Trophoblast cell (in vitro differentiated cells and primary cell): ENCODE measurements around the gene RRP1B.
"Not testable (repeated sequence)": the region's sequence is repeated elsewhere in the genome, so short reads cannot be mapped to it uniquely, and the experiment has no call there.

ENCODE experiments used
- DNase-seq, 2 donors: peaks; one replicate each; pipeline ENCODE4 v3.0.0-alpha.2; 2016
- H2AFZ ChIP-seq: 2 replicates; pipeline ENCODE4 v1.6.1; 2013; ENCODE audit warnings: low read length, moderate library complexity, mild to moderate bottlenecking; ENCODE audit not compliant: insufficient read depth, poor library complexity
- H2AK5ac ChIP-seq: 2 replicates; pipeline ENCODE4 v1.6.1; 2013; ENCODE audit warnings: mild to moderate bottlenecking, low read length
- H2BK120ac ChIP-seq: 2 replicates; pipeline ENCODE4 v1.6.1; 2013; ENCODE audit warnings: low read length, mild to moderate bottlenecking, moderate library complexity; ENCODE audit not compliant: insufficient read depth, poor library complexity
- H2BK12ac ChIP-seq: 2 replicates; pipeline ENCODE4 v1.6.1; 2013; ENCODE audit warnings: mild to moderate bottlenecking, low read length, moderate library complexity
- H2BK5ac ChIP-seq: 2 replicates; pipeline ENCODE4 v1.6.1; 2013; ENCODE audit warnings: low read length, low read depth, moderate library complexity, mild to moderate bottlenecking; ENCODE audit not compliant: poor library complexity
- H3K14ac ChIP-seq: 2 replicates; pipeline ENCODE4 v1.6.1; 2013; ENCODE audit warnings: mild to moderate bottlenecking, low read length
- H3K18ac ChIP-seq: 2 replicates; pipeline ENCODE4 v1.6.1; 2013; ENCODE audit warnings: mild to moderate bottlenecking, low read length
- H3K23ac ChIP-seq: 2 replicates; pipeline ENCODE4 v1.6.1; 2013; ENCODE audit warnings: low read length
- H3K27ac ChIP-seq: 2 replicates; pipeline ENCODE4 v1.5.1; 2013; ENCODE audit warnings: low read depth, mild to moderate bottlenecking, inconsistent platforms, low read length, moderate library complexity
- H3K27me3 ChIP-seq: 2 replicates; pipeline ENCODE4 v1.6.1; 2013; ENCODE audit warnings: inconsistent platforms, mild to moderate bottlenecking, low read length, moderate library complexity; ENCODE audit not compliant: insufficient read depth
- H3K36me3 ChIP-seq, 2 experiments: 1 replicate in 1 of 2; 2 replicates in 1 of 2; pipeline ENCODE4 v1.6.1; 2013; ENCODE audit warnings: low read length in 2 of 2, mild to moderate bottlenecking in 2 of 2, moderate library complexity in 1 of 2; ENCODE audit not compliant: insufficient read depth in 2 of 2, control insufficient read depth in 1 of 2
- H3K4ac ChIP-seq: 2 replicates; pipeline ENCODE4 v1.6.1; 2013; ENCODE audit warnings: low read depth, mild to moderate bottlenecking, low read length, moderate library complexity
- H3K4me1 ChIP-seq, 2 experiments: 1 replicate in 1 of 2; 2 replicates in 1 of 2; pipeline ENCODE4 v1.6.1; 2013; ENCODE audit warnings: low read length in 2 of 2, mild to moderate bottlenecking in 2 of 2, moderate library complexity in 1 of 2; ENCODE audit not compliant: insufficient read depth in 2 of 2, control insufficient read depth in 1 of 2
- H3K4me2 ChIP-seq: 2 replicates; pipeline ENCODE4 v1.6.1; 2013; ENCODE audit warnings: inconsistent platforms, mild to moderate bottlenecking, low read length, moderate library complexity
- H3K4me3 ChIP-seq: 2 replicates; pipeline ENCODE4 v1.5.1; 2013; ENCODE audit warnings: mild to moderate bottlenecking, low read depth, low read length, inconsistent platforms
- H3K79me1 ChIP-seq: one replicate; pipeline ENCODE4 v1.6.1; 2013; ENCODE audit warnings: low read length
- H3K79me2 ChIP-seq: 2 replicates; pipeline ENCODE4 v1.6.1; 2013; ENCODE audit warnings: low read length, mild to moderate bottlenecking; ENCODE audit not compliant: control insufficient read depth, insufficient read depth, poor library complexity
- H3K9ac ChIP-seq: 2 replicates; pipeline ENCODE4 v1.6.1; 2013; ENCODE audit warnings: mild to moderate bottlenecking, low read length
- H3K9me3 ChIP-seq: 2 replicates; pipeline ENCODE4 v1.6.1; 2013; ENCODE audit warnings: low read depth, mild to moderate bottlenecking, control low read depth, inconsistent platforms, low read length; ENCODE audit not compliant: insufficient read depth
- H4K12ac ChIP-seq: 2 replicates; pipeline ENCODE4 v1.6.1; 2013; ENCODE audit warnings: low read depth, mild to moderate bottlenecking, low read length, moderate library complexity
- H4K8ac ChIP-seq: 2 replicates; pipeline ENCODE4 v1.6.1; 2013; ENCODE audit warnings: low read depth, mild to moderate bottlenecking, low read length, moderate library complexity
- H4K91ac ChIP-seq: one replicate; pipeline ENCODE4 v1.6.1; 2013; ENCODE audit warnings: low read depth, mild to moderate bottlenecking, low read length, moderate library complexity
- WGBS: extraction: QIAGEN DNeasy Blood & Tissue Kit; methylation state at CpG from one replicate; pipeline ENCODE4 v1.1.7; 2013; ENCODE audit warnings: missing lambda C conversion rate; ENCODE audit not compliant: insufficient read length, insufficient coverage; ENCODE audit errors: extremely low coverage; 5-methylcytosine and 5-hydroxymethylcytosine counted together

The RRP1B gene

GRCh38 chr21:43680421-43680820, 21.1 kb downstream of the RRP1B start:
- H2BK12ac ChIP-seq, H4K12ac ChIP-seq, H4K8ac ChIP-seq, H3K9me3 ChIP-seq, DNase-seq, H2BK120ac ChIP-seq, H3K4me2 ChIP-seq, H3K4me1 ChIP-seq, H2BK5ac ChIP-seq, H4K91ac ChIP-seq, H3K14ac ChIP-seq, H3K4ac ChIP-seq, H2AFZ ChIP-seq, H3K9ac ChIP-seq, H2AK5ac ChIP-seq, H3K79me2 ChIP-seq, H3K18ac ChIP-seq, H3K27me3 ChIP-seq, H3K4me3 ChIP-seq, H3K23ac ChIP-seq, H3K79me1 ChIP-seq, H3K27ac ChIP-seq: not testable (repeated sequence)
- WGBS: no CpG with 5 or more reads among the region's 6 CpGs
- H3K36me3 ChIP-seq: peaks cover 25 to 32% of the 10 kb centered on the region in 2 experiments

DNA sequence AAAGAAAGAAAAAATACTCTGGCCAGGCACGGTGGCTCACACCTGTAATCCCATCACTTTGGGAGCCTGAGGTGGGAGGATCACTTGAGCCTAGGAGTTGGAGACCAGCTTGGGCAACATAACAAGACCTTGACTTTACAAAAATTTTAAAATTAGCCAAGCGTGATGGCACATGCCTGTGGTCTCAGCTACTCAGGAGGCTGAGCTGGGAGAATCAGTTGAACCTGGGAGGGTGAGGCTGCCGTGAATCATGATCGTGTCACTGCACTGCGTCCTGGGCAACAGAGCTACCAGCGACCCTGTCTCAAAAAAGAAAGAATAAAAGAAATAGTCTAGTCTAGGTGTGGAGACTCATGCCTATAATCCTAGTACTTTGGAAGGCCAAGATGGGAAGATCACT, 22.3 kb downstream of the RRP1B start:
- Histone ChIP-seq H3K36me3 (peaks cover 22 to 29% of the 10 kb centered on the region in 2 experiments), H3K27me3 (no peaks in the 10 kb centered on the region), H3K14ac (no peak overlapping the region), H2AK5ac (no peak overlapping the region), H3K4ac (no peak overlapping the region), H3K4me2 (no peak overlapping the region), H2AFZ (no peak overlapping the region), H2BK12ac (no peak overlapping the region), H3K4me1 (no peaks in the 10 kb centered on the region), H3K23ac (no peak overlapping the region), H3K79me2 (no peaks in the 10 kb centered on the region), H4K8ac (no peak overlapping the region), H2BK5ac (no peak overlapping the region), H3K9ac (no peak overlapping the region), H3K4me3 (no peak overlapping the region), H3K18ac (no peak overlapping the region), H4K91ac (no peak overlapping the region), H3K79me1 (no peaks in the 10 kb centered on the region), H3K27ac (no peak overlapping the region), H2BK120ac (no peak overlapping the region), H4K12ac (no peak overlapping the region), H3K9me3 (peaks cover 2% of the 10 kb centered on the region)
- WGBS: no CpG with 5 or more reads among the region's 6 CpGs
- DNase-seq: no peak

- Histone ChIP-seq H3K4me2 (no peak overlapping the region), H2BK120ac (no peak overlapping the region), H3K27me3 (no peaks in the 10 kb centered on the region), H3K23ac (no peak overlapping the region), H3K27ac (no peak overlapping the region), H2AFZ (no peak overlapping the region), H3K14ac (no peak overlapping the region), H2BK5ac (no peak overlapping the region), H3K79me1 (peaks cover 3% of the 10 kb centered on the region), H2AK5ac (no peak overlapping the region), H3K4me1 (peaks cover 11 to 17% of the 10 kb centered on the region in 2 experiments), H3K36me3 (peaks cover 27 to 43% of the 10 kb centered on the region in 2 experiments), H3K9me3 (peaks cover 4% of the 10 kb centered on the region), H3K18ac (no peak overlapping the region), H3K9ac (no peak overlapping the region), H3K4ac (no peak overlapping the region), H2BK12ac (no peak overlapping the region), H4K8ac (no peak overlapping the region), H4K12ac (no peak overlapping the region), H4K91ac (no peak overlapping the region), H3K79me2 (no peaks in the 10 kb centered on the region), H3K4me3 (no peak overlapping the region)
- DNase-seq: no peak
- WGBS: no CpG with 5 or more reads among the region's 3 CpGs
Observed at GRCh38 chr21:43684424-43684823, 25.1 kb downstream of the RRP1B start.

DNA sequence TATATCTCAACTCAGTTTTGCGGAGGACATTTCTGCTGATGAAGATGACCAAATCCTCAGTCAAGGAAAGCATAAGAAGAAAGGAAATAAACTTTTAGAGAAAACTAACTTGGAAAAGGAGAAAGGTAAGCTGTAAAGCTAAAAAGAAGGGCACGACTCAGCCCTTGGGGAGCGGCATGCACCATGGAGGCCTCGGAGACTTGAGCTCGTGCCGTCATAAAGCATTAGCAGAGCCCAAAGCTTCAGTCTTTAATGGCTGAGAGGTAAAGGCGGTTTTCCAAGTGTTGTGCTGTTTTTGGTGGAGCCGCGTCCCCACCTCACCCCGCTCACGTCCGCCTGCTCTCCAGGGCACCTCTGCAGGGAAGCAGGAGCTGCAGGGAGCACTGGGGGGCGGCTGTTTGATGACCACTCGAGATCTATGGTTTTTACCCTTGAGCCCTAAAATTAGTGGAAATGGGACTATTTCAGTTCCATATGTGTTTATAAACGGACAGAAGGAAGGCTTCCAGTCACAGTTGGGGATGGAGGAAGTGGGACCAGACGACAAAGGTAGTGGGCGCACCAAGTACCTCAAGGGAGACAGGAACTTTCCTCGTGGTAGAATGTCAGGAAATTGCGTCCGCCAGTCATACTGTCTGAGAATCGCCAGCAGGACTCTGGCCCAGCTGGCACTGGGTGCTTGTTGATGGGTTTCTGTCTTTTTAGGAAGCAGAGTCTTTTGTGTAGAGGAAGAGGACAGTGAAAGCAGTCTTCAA, 27.6 kb downstream of the RRP1B start:
- Histone ChIP-seq H2BK5ac (no peak overlapping the region), H3K23ac (no peak overlapping the region), H3K4me2 (no peak overlapping the region), H4K91ac (no peak overlapping the region), H3K9ac (no peak overlapping the region), H3K9me3 (peaks cover 4% of the 10 kb centered on the region), H3K27ac (no peak overlapping the region), H3K4me1 (peaks cover 11 to 17% of the 10 kb centered on the region in 2 experiments), H2AK5ac (no peak overlapping the region), H3K18ac (no peak overlapping the region), H3K27me3 (no peaks in the 10 kb centered on the region), H3K79me2 (no peaks in the 10 kb centered on the region), H2BK120ac (no peak overlapping the region), H4K8ac (no peak overlapping the region), H3K79me1 (peaks cover 3% of the 10 kb centered on the region), H3K14ac (no peak overlapping the region), H2AFZ (no peak overlapping the region), H4K12ac (no peak overlapping the region), H2BK12ac (no peak overlapping the region), H3K4ac (no peak overlapping the region), H3K36me3 (peaks cover 43 to 67% of the 10 kb centered on the region in 2 experiments), H3K4me3 (no peak overlapping the region)
- DNase-seq: no peak
- WGBS: no CpG with 5 or more reads among the region's 21 CpGs
